ENCODE measurements around the gene PNKD.

DNA sequence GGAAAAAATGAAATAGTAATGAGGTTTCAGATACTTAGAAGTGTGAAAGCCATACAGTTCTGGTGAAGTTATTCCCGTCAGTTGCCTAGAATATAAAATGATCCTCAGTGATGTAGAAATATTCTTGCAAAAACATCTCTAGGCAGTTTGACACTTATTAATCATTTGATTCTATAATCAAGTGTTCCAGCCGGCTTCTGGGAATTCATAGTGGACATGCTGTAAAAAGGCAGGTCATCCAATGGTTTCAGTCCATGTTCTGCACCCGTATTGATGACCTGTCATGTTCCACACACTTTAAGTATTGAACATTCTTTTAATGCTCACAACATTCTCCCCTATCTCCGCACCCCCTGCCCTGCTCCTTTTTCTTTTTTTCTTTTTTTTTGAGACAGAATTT, 33.5 kb upstream of the PNKD start:
- TF ChIP-seq, protein P1, sequence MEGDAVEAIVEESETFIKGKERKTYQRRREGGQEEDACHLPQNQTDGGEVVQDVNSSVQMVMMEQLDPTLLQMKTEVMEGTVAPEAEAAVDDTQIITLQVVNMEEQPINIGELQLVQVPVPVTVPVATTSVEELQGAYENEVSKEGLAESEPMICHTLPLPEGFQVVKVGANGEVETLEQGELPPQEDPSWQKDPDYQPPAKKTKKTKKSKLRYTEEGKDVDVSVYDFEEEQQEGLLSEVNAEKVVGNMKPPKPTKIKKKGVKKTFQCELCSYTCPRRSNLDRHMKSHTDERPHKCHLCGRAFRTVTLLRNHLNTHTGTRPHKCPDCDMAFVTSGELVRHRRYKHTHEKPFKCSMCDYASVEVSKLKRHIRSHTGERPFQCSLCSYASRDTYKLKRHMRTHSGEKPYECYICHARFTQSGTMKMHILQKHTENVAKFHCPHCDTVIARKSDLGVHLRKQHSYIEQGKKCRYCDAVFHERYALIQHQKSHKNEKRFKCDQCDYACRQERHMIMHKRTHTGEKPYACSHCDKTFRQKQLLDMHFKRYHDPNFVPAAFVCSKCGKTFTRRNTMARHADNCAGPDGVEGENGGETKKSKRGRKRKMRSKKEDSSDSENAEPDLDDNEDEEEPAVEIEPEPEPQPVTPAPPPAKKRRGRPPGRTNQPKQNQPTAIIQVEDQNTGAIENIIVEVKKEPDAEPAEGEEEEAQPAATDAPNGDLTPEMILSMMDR (IDR thresholded peaks at IDR 0.05; ENCODE audit: low read depth, low read length), result no peak
- no peak for TF ChIP-seq EZH2phosphoT487 (IDR thresholded peaks at IDR 0.05; ENCODE audit: low read depth)
